Hepatocyte (in vitro differentiated cells): ENCODE results near the gene PTPRD. TPM values are rescaled to one million over a fixed set of nuclear protein-coding genes. Genes with fewer than 3 reads are reported as not detected.

Source experiments
- DNase-seq: peaks from one replicate; pipeline ENCODE4 v3.0.0-alpha.2; 2016; ENCODE audit warnings: low spot score
- H2AFZ ChIP-seq: fragments of 200-600 bp; sonication (generic); 2 replicates; pipeline ENCODE4 v1.6.0; 2016; ENCODE audit warnings: antibody characterized with exemption, mild to moderate bottlenecking
- H3K27ac ChIP-seq: fragments of 200-600 bp; sonication (generic); 2 replicates; pipeline ENCODE4 v1.5.1; 2016; ENCODE audit warnings: mild to moderate bottlenecking
- H3K27me3 ChIP-seq: fragments of 200-600 bp; sonication (generic); 2 replicates; pipeline ENCODE4 v1.6.1; 2016
- H3K36me3 ChIP-seq: fragments of 200-600 bp; sonication (generic); replicated peaks from 2 replicates; pipeline ENCODE4 v1.5.1; 2016; ENCODE audit warnings: low read depth; ENCODE audit not compliant: insufficient read depth
- H3K4me1 ChIP-seq: fragments of 200-600 bp; sonication (generic); 2 replicates; pipeline ENCODE4 v1.5.1; 2016; ENCODE audit warnings: mild to moderate bottlenecking, moderate library complexity; ENCODE audit not compliant: insufficient read depth
- H3K4me2 ChIP-seq: fragments of 200-600 bp; sonication (generic); 2 replicates; pipeline ENCODE4 v1.6.0; 2016
- H3K4me3 ChIP-seq: fragments of 200-600 bp; sonication (generic); 2 replicates; pipeline ENCODE4 v1.5.1; 2016; ENCODE audit warnings: mild to moderate bottlenecking
- H3K79me2 ChIP-seq: fragments of 200-600 bp; sonication (generic); 2 replicates; pipeline ENCODE4 v1.6.0; 2017; ENCODE audit warnings: mild to moderate bottlenecking
- H3K9me2 ChIP-seq: fragments of 200-600 bp; sonication (generic); replicated peaks from 2 replicates; pipeline ENCODE4 v1.6.0; 2017; ENCODE audit warnings: mild to moderate bottlenecking; ENCODE audit not compliant: insufficient read depth
- H3K9me3 ChIP-seq: fragments of 200-600 bp; sonication (generic); 2 replicates; pipeline ENCODE4 v1.5.1; 2016; ENCODE audit warnings: low read depth, mild to moderate bottlenecking
- H4K20me1 ChIP-seq: fragments of 200-600 bp; sonication (generic); 2 replicates; pipeline ENCODE4 v1.6.0; 2016; ENCODE audit warnings: mild to moderate bottlenecking; ENCODE audit not compliant: insufficient read depth, poor library complexity, severe bottlenecking
- EZH2 ChIP-seq: fragments of 200-600 bp; sonication (generic); IDR thresholded peaks from 2 replicates; pipeline ENCODE4 v1.6.1; 2016; ENCODE audit warnings: antibody characterized with exemption, mild to moderate bottlenecking, borderline replicate concordance
- EZH2phosphoT487 ChIP-seq: fragments of 200-600 bp; sonication (generic); IDR thresholded peaks from one replicate; pipeline ENCODE4 v1.6.1; 2018; ENCODE audit warnings: antibody characterized with exemption, mild to moderate bottlenecking, low read depth, moderate library complexity; ENCODE audit not compliant: unreplicated experiment, severe bottlenecking
- WGBS: methylation state at CpG from one replicate; pipeline ENCODE4 v1.1.6; 2016; ENCODE audit warnings: low lambda C conversion rate; ENCODE audit errors: missing lambda C conversion rate; 5-methylcytosine and 5-hydroxymethylcytosine counted together
- polyA plus RNA-seq: library from polyadenylated mRNA; unstranded; fragments of >200 nt; fragmentation: Nextera tagmentation; extraction: Ambion mirVana; gene quantifications from 2 replicates; pipeline ENCODE4 v1.2.1, GENCODE V29; 2016
- total RNA-seq: library from RNA; depleted of rRNA; stranded (reverse); fragments of >200 nt; gene quantifications from 2 replicates; pipeline ENCODE4 v1.2.3, GENCODE V29; 2014
- TF ChIP-seq, protein P1 (sequence below): fragments of 200-600 bp; sonication (generic); IDR thresholded peaks from 2 replicates; pipeline ENCODE4 v1.5.1; 2016; ENCODE audit warnings: antibody characterized with exemption, mild to moderate bottlenecking; ENCODE audit not compliant: poor library complexity

PTPRD gene
- total and polyA plus RNA-seq, 2 experiments from 2014 or later = 6.5 to 77.6 TPM

DNA sequence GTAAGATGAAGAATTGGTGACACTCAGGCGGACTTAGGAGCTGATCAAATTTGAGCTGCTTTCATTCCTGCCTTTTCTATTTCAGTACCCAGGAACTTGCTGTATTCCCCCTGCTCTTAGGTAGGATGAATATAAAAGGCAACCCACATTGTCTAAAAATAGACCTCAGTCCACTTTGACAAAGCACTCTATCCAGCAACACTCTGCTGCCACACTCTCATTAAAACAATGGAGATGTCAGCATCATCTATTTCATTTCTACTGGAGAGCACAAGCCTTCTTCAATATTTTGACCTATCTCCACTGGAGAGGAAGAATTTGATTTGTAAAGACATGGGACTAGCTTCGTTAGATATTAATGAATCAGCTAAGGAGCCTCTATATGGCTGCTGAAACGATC, 468.4 kb downstream of the PTPRD start:
- H3K9me3 ChIP-seq = no peaks in the 10 kb centered on the region
- no peaks in the 10 kb centered on the region for H3K9me2 ChIP-seq
- no peaks in the 10 kb centered on the region for H3K27me3 ChIP-seq
- DNase-seq = no peak
- no peaks in the 10 kb centered on the region for H4K20me1 ChIP-seq
- H3K36me3 ChIP-seq = no peaks in the 10 kb centered on the region
- H3K27ac ChIP-seq = no peak overlapping the region
- no peak overlapping the region for H2AFZ ChIP-seq
- H3K4me3 ChIP-seq = no peak overlapping the region
- WGBS = 81% methylated on average over 3 of the region's 3 CpGs
- TF ChIP-seq EZH2phosphoT487 (no peak), EZH2 (no peak)
- TF ChIP-seq, protein P1, sequence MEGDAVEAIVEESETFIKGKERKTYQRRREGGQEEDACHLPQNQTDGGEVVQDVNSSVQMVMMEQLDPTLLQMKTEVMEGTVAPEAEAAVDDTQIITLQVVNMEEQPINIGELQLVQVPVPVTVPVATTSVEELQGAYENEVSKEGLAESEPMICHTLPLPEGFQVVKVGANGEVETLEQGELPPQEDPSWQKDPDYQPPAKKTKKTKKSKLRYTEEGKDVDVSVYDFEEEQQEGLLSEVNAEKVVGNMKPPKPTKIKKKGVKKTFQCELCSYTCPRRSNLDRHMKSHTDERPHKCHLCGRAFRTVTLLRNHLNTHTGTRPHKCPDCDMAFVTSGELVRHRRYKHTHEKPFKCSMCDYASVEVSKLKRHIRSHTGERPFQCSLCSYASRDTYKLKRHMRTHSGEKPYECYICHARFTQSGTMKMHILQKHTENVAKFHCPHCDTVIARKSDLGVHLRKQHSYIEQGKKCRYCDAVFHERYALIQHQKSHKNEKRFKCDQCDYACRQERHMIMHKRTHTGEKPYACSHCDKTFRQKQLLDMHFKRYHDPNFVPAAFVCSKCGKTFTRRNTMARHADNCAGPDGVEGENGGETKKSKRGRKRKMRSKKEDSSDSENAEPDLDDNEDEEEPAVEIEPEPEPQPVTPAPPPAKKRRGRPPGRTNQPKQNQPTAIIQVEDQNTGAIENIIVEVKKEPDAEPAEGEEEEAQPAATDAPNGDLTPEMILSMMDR = no peak
- H3K4me1 ChIP-seq = no peaks in the 10 kb centered on the region
- no peaks in the 10 kb centered on the region for H3K79me2 ChIP-seq
- no peak overlapping the region for H3K4me2 ChIP-seq

DNA sequence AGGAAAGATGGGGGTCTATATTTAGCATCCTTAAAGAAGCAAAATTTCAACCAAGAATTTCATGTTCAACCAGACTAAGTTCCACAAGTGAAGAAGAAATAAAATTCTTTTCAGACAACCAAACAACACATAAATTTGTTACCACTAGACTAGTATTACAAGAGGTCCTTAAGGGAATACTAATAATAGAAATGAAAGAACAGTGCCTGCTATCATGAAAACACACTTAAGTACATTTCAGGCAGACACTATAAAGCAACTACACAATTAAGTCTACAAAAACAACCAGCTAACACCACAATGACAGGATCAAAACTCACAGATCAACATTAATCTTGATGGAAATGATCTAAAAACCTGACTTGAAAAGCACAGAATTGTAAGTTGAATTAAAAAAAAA, 477.2 kb downstream of the PTPRD start:
- H3K9me2 ChIP-seq = no peaks in the 10 kb centered on the region
- no peak overlapping the region for H2AFZ ChIP-seq
- no peaks in the 10 kb centered on the region for H3K36me3 ChIP-seq
- no peaks in the 10 kb centered on the region for H3K27me3 ChIP-seq
- no peaks in the 10 kb centered on the region for H3K9me3 ChIP-seq
- H3K4me3 ChIP-seq = no peak overlapping the region
- no peaks in the 10 kb centered on the region for H4K20me1 ChIP-seq
- H3K27ac ChIP-seq = no peak overlapping the region
- H3K4me2 ChIP-seq = no peak overlapping the region
- no peaks in the 10 kb centered on the region for H3K4me1 ChIP-seq
- TF ChIP-seq EZH2 (no peak), EZH2phosphoT487 (no peak)
- TF ChIP-seq, protein P1 = no peak
- no peak for DNase-seq
- H3K79me2 ChIP-seq = no peaks in the 10 kb centered on the region

- Histone ChIP-seq H2AFZ (no peak overlapping the region), H3K79me2 (no peaks in the 10 kb centered on the region), H3K36me3 (no peaks in the 10 kb centered on the region), H3K4me3 (no peak overlapping the region), H3K9me2 (no peaks in the 10 kb centered on the region), H4K20me1 (no peaks in the 10 kb centered on the region), H3K4me1 (no peaks in the 10 kb centered on the region), H3K4me2 (no peak overlapping the region), H3K9me3 (no peaks in the 10 kb centered on the region), H3K27ac (no peak overlapping the region), H3K27me3 (no peaks in the 10 kb centered on the region)
- TF ChIP-seq EZH2phosphoT487 = no peak
- TF ChIP-seq, protein P1 = no peak
- TF ChIP-seq EZH2 = no peak
- DNase-seq = no peak
- 90% methylated on average over 4 of the region's 4 CpGs for WGBS
These were observed 478.5 kb downstream of the PTPRD start for GRCh38 chr9:10134266-10134665.
